AML-193 (cell line): ENCODE measurements around the gene FHIT.
A peak's percentile ranks its signal among the peaks of the same experiment; 100 is the strongest.

Experiments
- DNase-seq, 2 experiments: peaks; one replicate each; lab custom pipeline; 2025; lab: John Stamatoyannopoulos, UW

FHIT gene

DNA sequence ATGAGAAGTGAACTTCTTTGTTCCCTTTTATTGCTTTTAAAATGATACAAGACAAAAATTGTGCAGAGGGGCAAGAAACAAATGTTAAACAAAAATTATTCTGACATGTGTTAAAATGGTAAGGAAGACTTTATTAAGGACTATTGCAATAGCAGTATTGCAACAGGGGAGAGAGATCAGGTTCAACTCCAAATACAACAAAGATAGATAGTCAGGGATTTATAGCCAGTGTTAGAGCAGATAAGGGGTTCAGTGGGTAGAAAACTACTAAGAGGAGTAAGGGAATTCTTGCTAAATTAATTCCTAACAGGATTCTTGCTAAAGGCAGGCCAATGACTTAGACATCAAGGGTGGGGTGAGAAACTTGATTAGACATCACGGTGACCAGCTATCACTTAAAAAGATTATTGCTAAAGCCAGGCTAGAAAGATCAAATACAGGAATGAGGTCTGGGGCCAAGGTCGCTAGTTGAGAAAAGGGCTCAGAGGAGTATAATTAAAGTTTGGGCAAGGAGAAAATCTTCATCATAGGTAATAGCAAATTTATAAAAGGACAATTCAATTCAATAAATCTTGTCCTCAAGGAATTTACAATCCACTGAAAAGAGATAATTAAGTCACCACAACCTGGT is 81.5 kb downstream of the FHIT start:
- no peak for DNase-seq

DNA sequence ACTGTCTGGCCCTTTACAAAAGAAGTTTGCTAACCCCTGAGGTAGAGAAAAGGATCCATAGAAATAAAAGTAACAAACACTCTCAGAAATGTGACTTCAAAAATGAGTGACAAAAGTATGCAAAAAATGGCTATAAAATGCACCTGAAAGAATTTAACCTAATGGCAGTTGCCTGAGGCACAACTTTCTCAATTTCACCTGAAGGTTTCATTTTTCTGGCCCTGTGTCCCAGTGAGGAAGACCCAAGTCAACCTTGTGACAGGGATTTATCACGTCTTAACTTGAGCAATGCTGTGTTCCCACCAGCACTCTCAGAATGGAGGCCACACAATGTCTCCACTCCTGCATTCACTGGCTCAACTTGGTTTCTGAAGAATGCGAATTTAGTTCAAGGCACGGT is 83.0 kb downstream of the FHIT start:
- DNase-seq: no peak

DNA sequence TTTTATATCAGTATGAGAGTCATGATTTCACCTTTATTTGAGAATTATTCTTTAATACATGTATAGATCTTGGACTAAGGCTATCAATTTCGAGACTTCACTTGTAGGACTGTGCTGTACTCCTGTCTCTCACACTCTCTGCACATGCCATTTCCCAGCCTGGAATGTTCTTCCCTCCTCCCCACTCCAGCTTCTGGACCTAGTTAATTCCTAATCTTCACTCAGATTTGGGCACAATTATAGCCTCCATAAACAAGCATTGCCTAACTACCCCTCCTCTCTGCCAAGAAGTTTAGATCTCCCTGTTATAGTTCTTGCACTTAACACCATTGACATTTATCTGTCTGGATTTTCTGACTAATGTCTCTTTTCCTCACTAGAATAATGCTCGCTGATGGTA is 88.3 kb downstream of the FHIT start:
- DNase-seq: no peak

DNA sequence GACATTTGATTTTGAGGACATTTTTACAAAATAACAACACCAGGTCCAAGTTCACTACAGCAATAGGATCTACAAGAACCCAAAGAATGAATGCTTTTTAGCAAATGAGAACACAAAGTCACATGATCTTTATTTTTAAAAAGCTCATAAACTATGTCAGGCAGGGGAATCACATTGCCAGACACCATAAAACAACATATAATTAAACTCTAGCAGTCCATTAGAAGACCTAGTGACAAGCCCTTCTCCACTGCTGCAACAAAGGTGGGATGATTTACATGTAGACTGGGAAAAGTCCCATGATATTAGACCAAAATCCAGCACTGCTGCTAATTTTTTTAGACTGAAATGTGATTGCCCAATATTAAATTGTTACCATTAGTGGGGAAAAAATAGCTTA is 92.6 kb downstream of the FHIT start:
- no peak for DNase-seq

DNA sequence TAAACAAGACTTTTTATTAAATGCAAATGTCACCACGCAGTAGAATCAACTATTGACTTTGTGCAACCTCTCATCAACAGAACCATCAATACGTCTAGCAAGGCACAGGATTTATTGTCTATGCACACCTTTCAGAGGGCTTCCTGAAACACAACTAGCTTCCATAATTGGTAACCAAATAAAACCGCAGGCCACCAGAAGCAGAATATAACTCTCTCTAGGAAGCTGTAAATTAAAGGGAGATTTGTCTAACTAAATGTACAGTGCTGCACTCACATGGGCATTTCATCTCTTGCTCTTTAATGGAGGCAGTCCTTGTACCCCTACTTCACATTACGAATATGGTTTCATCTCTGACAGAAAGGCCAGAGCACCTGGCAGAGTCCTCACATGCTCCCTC is 93.0 kb downstream of the FHIT start:
- DNase-seq: no peak

DNA sequence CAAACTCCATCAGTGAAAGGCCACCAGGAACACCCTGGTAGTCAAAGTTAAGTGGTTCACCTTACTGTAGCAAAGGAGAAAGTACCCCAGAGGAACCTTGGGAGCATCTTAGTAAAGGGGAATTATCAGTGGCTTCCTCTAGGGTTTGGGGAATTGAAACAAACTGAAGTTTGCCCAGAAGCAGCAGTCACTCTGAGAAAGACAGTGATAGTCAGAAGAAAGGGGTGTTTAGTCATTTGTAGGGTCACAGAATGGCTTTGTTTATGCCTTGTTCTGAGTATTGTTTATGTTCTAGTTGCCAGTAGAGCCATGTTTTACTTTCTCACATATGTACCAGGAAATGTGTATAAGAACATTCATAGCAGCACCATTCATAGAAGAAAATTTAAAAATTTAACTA is 93.8 kb downstream of the FHIT start:
- DNase-seq: no peak

DNA sequence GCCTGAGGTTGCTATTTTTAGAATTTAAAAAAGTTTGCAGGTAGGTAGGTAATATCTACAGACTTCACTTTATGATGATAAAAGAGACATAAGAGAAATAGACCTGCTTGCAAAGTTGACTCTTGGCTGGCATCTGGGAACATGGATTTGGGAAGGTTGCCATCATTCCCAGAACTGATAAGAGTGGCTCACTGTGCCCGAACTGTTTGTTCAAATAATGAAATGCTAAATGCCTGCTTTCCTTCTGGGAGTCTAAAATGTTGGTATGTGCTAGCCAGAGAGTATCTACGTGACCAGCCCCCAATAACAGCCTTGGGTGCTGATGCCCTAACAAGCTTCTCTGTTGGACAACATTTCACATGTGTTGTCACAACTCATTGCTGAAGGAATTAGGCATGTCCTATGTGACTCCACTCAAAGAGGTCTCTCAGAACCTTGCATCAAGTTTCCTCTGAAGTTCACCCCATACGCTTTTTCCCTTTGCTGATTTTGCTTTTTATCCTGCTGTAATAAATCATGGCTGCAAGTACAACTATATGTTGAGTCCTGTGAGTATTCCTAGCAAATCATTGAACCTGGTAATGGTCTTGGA is 95.5 kb downstream of the FHIT start:
- no peak for DNase-seq

DNA sequence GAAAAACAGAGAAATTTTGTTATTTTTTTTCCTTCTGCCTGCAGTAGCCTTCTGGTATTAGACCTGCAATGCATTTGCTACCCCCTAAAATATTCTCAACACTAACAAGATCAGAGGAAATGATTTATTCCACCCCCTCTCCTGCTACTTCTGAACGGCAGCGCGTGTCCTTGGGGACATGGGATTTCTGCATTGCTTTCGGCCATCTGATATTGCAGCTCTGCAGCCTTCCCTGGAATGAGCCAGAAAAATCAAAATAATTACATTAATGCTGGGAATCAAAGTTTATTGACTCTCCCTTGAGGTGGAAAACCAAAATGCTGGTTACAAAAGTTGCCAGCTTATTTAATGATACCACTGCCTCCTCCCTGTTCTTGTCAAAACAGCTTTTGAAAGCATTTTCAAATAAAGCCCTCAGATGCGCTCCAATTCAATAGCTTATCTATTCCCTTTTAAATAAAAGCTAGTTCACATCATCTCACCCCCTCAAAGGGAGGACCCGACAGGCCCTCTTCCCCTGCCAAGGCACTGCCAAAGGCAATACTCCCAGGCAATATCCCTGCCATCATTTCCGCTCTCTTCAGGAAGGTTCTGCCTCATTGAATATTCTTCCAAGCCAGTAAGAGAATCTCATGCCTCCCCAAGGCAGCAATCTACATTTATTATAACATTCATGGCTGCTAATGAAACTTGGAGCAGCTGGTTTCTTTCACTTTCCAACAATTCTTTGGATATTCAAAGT is 96.6 kb downstream of the FHIT start:
- no peak for DNase-seq

DNA sequence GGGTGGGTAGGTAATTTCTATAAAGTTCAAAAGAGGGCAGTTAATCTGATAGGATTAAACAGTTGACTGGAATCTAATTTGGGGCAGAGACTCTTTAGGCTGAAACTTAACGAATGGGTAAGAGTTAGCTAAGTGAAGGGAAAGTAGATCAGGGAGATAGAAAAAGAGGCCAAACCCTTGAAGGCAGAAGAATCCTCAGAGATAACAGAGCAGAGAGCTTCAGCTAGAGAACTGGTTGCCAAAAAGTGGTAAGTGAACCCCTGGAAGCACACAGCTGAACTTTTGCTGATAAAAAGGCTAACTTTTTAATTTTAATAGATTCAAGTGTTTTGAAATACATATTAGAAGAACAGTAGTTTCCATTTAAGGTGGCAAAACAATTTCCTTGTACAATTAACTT is 99.2 kb downstream of the FHIT start:
- no peak for DNase-seq

DNA sequence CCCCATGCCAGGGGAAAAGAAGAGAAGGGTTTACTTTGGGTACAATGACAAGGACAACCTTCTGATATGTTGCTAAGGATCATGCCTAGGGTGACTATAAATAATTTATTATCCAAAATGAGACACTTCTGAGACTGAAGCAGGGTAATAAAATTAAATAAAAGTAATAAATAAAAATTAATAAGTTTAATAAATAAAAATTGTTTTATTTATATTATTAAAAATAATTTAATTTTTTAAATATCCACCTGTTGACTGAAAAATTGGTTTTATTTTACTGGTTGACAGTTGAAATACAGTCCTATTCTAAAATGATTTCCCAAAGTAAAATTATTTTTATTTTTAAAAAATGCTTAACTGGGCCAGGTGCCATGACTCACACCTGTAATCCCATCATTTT is 102.0 kb downstream of the FHIT start:
- no peak for DNase-seq

DNA sequence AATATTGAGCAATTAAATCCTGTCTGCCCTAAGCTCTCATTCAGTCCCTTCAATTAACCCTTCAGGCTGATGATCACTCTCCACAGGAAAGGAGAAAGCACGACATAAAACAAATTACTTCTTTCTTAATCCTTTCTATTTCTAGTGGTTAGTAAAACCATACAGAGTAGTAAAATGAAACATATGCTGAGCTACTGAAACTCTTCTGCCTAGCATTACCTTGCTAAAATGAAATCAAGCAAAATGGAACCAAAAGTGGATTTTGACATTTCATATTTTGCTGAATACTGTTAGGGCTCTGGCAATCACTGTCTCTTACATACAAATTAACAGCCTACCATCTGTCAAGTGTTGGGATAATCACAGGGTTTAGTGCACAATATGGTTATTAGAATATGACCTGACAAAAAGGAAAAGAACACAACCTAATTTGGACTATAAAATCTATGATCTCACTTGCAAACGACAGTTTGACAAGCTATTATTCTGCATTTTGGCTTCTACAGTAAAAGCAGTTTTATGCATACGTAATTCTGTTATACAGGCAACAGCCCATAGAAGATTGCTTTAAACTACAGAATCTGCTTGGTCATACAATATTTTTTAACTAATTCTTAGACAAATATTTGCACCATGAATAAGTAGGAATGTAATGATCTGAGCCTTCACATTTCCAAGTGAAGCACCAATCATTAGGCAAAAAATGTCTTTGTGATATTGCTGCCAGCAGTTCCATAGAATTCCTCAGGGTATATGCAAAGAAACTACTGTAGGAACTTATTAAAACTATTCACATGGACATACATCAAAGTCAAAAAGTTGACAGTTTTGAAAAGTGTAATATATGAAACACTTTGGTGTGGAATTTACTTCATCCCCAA is 105.0 kb downstream of the FHIT start:
- DNase-seq: no peak

DNA sequence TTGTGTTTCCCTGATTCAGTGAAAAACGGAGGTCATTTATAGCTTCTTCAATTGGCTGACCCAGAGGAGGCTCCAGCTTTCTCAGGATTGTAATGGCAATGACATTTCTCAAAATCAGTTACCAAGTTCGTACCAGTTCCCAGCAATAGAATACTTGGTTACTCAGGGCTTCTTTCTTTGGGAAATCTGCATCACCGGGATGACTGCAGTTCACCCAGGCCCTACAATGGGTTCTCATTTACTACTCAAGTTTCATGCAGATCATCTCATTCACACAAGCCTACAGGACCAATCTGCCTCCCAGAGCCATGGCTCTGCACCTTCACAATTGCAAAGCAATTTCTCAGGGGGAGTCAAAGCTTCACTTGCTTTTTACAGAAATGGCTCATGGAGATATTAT is 109.6 kb downstream of the FHIT start:
- no peak for DNase-seq

DNA sequence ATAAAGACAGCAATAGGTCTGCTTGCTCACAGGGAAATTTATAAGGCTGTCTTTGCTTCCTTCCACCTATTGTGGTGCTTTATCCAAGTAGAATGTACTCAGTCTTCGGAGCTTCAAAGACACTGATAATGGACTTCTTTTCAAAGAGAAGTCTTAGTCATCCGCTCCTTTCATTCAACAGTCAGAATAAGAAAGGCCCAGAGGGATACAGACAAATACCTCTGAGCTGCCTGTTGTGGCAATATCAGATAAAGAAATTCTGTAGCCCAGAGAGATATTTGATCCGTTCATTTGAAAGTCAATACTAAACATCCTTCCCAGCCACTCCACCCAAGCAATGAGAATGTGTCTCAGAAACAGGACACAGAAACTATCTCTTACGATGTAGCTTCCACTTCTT is 110.0 kb downstream of the FHIT start:
- DNase-seq: no peak

DNA sequence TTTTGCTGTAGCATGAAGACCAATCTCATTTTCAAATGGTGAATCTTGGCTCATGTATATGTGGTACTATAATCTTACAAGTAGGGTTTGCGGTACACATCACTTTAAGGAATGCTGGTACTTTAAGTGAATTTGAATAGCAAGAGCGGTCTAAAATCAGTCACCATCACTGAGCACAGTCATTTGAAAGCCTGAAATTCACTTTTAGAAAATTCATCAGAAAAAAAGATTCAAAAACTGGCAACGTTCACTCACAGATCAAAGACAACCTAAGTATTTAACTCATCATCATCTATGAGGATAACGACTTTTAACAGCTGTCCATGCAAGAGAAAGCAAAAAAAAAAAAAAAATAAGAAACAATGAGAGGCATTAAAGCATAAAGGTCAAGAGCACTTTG is 111.6 kb downstream of the FHIT start:
- no peak for DNase-seq

DNA sequence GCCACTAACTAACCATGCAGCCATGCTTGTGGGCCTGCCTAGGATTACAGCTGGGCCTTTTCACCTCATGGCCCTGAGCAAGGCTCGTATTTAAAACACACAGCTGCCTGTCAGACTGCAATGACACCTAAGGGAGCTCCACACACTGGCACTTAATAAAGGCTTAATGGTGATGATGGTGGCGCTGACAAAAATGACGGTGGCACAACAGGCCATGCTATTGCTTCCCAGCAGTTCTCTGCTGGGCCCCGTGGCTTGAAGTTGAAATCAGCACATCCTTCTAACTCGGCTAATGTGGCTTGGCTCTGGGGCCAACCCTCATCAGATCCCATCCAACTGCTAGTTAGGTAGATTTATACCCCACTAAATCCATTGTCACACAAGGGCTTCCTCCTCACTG is 112.9 kb downstream of the FHIT start:
- DNase-seq: no peak

DNA sequence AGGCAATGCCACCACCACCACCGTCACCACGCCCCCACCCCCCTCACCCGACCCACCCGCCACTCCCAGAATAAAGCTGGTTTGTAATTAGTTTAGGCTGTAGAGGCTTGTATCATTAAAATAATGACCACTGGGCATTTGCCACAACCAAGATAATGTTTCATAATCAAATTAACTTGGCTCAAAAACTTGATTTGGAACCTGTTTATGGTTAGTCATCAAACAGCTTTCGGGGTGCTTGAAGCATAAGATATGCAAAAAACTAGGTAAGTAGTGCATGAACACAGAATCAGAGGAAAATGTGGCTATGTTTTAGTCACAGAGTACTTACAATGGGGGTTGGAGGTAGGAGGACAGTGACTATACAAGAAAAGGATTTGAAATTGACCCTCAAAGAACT is 115.1 kb downstream of the FHIT start:
- DNase-seq: no peak

DNA sequence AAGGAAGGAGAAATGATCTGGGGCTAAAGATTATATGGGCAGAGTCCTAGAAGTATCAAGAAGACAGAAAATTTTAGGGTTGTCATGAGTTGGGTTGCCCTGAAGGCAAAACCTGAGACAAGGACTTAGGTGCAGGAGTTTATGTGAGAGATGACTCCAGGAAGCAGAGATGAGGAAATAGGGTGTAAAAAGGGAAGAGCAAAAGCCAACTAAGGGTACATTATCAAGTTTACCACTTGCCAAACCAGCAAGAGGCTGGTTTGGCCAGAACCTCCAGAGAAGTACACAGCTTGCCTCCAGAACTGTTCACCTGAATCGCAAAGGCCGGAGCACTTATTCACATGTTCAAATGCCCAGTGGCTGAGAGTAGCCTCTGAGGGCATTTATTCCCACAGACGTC is 116.7 kb downstream of the FHIT start:
- DNase-seq: peak; percentile 78 to 83

DNA sequence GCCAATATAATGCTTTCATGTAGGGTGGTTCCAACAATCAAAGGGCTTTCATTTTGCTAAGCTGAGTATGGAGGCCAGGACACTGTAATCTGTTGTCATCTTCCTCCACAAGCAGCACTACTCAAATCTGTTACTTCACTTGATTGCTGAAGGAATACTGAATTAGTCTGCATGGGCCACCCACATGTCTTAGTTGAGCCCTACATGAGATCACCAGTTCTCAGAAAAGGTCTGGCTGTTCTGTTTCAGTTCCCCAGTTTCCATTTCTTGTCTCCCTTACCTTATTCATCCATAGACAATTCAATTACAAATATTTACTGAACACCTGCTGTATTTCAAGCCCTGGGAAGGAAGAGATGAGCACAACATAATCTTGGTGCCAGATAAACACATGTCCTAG is 119.2 kb downstream of the FHIT start:
- no peak for DNase-seq

DNA sequence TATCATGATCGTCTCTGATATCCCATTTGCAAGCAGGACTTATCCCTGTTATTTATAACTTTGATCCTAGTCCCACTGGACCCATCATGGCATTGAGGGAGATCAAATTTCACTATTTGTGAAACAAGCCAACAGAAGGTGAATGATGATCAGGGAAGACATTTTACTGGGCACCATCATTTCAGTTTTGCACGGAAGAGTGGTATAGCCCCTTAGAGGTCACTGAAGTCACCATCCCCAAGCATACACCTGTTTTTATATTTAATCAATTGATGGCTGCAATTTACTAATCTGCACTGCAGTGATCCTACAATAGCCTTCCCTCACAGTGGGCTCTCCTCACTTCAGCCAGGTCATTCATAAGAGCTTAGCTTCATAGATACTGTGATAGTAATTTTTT is 132.4 kb downstream of the FHIT start:
- no peak for DNase-seq

DNA sequence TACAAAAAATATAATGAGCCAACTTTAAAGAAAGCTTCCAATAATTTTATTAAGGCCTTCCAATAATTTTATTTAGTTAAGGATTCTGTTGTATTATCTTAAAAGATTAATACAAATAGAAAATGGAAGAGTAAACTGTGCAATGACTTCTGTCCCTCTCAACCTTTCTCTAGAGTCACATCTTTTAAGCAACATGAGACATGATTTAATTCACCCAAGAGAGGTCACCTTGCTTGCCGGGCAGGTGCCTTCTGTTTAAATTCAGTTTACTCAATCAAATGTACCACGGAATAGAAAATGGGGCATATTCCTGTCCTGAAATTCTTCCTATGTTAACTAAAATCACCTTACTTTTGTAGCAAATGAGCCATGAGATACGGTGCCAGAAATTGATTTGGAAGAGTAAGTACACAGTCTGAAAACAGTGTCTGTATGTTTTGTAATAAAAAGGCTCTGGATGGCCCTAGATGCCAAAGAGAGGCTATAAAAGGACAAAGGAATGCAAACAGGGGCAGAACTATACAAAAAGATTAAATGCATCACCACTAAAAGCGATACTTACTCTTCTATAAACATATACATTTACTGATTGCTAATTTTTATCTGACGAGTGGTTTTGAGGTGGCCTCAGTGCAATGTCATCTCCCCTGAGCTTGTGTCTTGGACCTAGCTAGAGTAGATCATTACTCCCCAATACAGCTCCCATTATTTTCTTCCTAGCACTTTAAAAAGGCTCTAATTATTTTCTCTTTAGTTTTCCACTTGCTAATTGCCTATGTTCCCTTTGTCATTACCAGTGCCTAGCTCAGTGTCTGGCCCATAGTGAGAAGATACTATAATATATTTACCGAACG is 134.0 kb downstream of the FHIT start:
- no peak for DNase-seq

DNA sequence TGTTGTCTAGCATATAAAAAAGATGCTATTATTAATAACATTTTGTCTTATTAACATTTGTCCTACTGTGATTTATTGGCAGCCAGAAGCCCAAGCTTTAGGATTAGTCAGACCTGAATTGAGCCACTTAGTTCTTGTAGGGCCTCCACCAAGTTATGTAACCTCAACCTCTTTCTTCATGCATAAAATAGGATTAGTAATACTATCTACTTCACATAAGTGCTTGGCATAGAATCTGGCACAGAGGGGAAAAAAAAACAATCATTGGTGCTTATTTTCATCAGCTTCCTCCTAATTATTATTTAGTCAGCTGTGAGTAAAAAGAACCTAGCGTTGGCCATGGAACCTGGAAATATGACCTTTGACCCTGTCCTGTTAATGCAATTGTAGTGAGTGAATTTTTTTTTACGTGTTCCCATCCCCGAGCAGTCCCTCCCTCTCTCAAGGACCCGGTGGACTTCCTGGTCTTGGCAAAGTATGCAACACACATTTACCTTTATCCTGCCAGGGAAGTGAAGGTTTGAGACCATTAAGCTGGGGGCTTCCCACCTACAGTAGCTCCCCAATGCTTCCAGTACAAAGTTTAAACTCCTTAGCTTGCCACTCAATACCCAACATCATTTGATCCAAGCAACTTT is 136.8 kb downstream of the FHIT start:
- no peak for DNase-seq
